ENCODE data around the gene PASK.

DNA sequence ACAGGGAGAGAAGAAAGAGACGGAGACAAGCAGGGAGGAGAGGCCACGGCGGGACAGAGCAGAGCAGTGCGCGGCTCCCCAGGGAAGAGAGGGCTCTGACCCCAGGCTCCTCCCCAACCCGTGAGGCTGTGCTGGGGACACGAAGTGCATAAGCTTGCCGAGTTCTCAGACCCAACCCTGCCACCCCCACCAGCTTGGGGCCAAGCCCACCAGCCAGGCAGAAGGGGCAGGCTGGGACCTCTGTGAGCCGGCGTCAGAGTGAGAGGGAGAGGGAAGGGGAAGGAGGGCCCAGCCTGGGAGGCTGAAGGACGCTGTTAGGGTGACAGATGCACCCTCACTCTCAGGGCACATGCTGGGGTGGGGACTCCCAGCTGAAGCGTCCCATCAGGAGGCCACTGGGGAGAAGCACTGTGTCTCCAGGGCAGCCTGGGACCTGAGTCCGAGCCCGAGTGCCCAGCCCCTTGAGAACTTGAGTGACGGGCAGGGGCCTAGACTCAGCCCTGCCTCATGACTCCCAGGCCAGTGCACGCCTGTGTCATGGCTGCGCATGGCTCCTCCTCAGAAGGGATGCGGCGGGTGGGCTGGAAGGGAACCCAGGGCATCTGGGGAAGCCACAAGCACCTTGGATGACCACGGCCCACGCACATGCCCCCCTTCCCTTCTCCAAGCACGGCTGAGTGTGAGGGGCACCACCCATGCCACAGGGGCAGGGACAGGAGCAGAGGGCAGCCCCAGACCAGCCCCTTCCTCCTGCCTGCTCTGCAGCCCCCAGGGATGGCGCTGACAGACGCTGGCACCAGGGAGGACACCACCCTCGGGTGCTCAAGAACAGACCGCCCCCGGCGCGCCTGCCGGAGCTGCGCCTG, 78.2 kb downstream of the PASK start:
- TF ChIP-seq POLR2AphosphoS5 (IDR thresholded peaks at IDR 0.05; ENCODE audit: borderline replicate concordance, low read depth, low read length) (no peak), EZH2 (IDR thresholded peaks at IDR 0.05) (no peak), FOXP2 (optimal IDR thresholded peaks at IDR 0.05; ENCODE audit: control extremely low read depth, extremely low read length, insufficient read depth) (no peak)
